Activated T-cell treated with anti-CD3 and anti-CD28 coated beads, Interleukin-2, amount 50 U/mL, for 72 hours (primary cell): ENCODE measurements around the gene MAML2. TPM values are rescaled to one million over a fixed set of nuclear protein-coding genes. Genes with fewer than 3 reads are reported as not detected.

Experiments
- ATAC-seq, 2 donors: fragments of 150-1000 bp; cut with Tn5 transposase; replicated peaks in 1 of 2; 2 replicates each; pipeline ENCODE4 v1.10.0; 2021; ENCODE audit warnings: moderate library complexity in 2 of 2, mild to moderate bottlenecking in 1 of 2
- DNase-seq, 2 donors: peaks; one replicate each; pipeline ENCODE4 v3.0.0; 2021 to 2022; ENCODE audit warnings: mixed read lengths in 1 of 2
- H3K27ac Mint-ChIP-seq: one replicate; pipeline ENCODE4 v1.8.0; 2022; ENCODE audit warnings: mild to moderate bottlenecking, moderate library complexity, mixed read lengths
- H3K27me3 Mint-ChIP-seq: one replicate; pipeline ENCODE4 v1.8.0; 2022; ENCODE audit warnings: low read depth, mixed read lengths
- H3K36me3 Mint-ChIP-seq, 2 donors: one replicate each; pipeline ENCODE4 v1.8.0; 2022; ENCODE audit warnings: mixed read lengths in 2 of 2, mild to moderate bottlenecking in 1 of 2; ENCODE audit not compliant: insufficient read depth in 2 of 2
- H3K4me1 Mint-ChIP-seq: one replicate; pipeline ENCODE4 v1.8.0; 2022; ENCODE audit warnings: low read depth, mixed read lengths
- H3K4me3 Mint-ChIP-seq, 2 donors: one replicate each; pipeline ENCODE4 v1.8.0; 2022; ENCODE audit warnings: mild to moderate bottlenecking in 2 of 2, mixed read lengths in 2 of 2, moderate library complexity in 2 of 2
- H3K9me3 Mint-ChIP-seq, 2 donors: one replicate each; pipeline ENCODE4 v1.8.0; 2022; ENCODE audit warnings: mixed read lengths in 2 of 2
- total RNA-seq, 2 donors: library from RNA; stranded (reverse); gene quantifications; one replicate each; pipeline ENCODE4 v1.2.3, GENCODE V29; 2022

The MAML2 gene
- total RNA-seq, 2 donors from 2014 or later, result 30.5 to 34.6 TPM

- H3K36me3 Mint-ChIP-seq, result peaks cover 2 to 4% of the 10 kb centered on the region in 2 donors
Measured at GRCh38 chr11:96246718-96247552, 96.1 kb downstream of the MAML2 start.

DNA sequence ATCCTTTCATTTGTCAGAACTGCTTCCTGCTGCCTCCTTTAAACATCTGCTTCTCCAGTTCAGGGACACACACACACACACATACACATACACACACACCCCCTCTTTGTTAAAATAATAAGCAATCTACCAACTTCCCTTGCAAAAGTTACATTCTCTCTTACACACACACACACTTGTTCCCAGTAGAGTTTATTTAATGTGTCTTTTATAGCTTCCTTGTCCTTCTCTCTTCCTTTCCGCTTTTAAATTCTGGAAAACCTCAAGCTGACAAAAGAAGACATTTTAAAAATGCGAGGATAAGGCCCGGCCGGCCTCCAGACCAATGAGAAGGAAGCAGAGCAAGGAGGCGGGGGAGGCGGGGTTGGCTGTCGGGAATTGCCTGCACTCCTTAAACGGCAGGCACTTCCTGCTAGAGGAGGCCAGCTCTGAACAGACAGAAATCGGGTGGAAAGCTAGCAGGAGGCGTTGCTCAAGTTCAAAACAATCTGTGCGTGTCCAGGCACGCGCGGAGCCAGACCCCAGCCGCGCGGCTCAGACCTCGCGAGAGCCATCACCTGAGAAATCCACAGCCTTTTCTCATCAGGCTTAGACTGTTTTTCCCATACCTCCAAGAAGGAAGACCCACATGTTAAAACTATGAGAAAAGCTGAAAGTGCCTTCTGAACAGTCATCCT lies 99.9 kb downstream of the MAML2 start:
- H3K36me3 Mint-ChIP-seq, result no peaks in the 10 kb centered on the region
- H3K27me3 Mint-ChIP-seq, result no peaks in the 10 kb centered on the region
- peak overlapping the region; percentile 88 to 91 for H3K4me3 Mint-ChIP-seq
- peak; percentile 66 to 68 for ATAC-seq
- DNase-seq, result peak; percentile 76 to 77
- no peaks in the 10 kb centered on the region for H3K9me3 Mint-ChIP-seq
- peak overlapping the region; percentile 97 for H3K27ac Mint-ChIP-seq
- peaks cover 66% of the 10 kb centered on the region for H3K4me1 Mint-ChIP-seq

More at GRCh38 chr11:96246718-96247552, 96.1 kb downstream of the MAML2 start:
- peak; percentile 74 to 78 for ATAC-seq
- Mint-ChIP-seq H3K4me1 (peaks cover 91% of the 10 kb centered on the region), H3K27me3 (no peaks in the 10 kb centered on the region), H3K27ac (peak overlapping the region; percentile 59), H3K9me3 (no peaks in the 10 kb centered on the region), H3K4me3 (peak overlapping the region; percentile 65 to 83)
- DNase-seq, result no peak

DNA sequence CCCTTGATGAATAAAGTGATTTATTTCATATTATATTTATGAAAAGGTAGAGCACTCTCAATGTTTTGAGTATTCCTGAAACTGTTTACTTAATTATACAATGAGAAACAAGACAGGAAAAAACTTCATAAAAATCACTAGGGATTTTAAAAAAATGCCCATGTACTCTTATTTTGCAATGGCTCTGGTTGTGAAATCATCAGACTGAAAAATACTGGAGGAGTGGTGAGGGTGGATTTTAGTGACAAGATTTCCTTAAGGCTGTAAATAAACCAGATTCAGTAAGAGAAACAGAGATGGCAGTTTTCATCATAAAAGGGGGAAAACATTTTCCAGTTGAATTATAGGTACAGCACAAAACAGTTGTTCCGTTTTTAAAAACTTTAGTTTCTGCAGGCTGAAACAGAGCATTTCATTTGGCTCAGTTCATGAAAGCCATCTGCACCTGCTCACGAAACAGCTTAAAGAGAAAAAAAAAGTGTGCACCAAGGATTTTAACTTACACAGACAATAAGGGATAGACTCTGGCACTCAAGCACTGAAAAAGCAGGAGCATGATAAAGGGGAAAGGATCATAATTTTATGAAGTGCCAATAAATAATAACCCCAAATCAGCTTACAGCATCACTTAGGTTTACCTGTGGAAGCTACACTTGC lies 100.7 kb downstream of the MAML2 start:
- H3K4me1 Mint-ChIP-seq, result peaks cover 58% of the 10 kb centered on the region
- H3K36me3 Mint-ChIP-seq, result no peaks in the 10 kb centered on the region
- ATAC-seq, result no peak
- no peak for DNase-seq
- no peaks in the 10 kb centered on the region for H3K9me3 Mint-ChIP-seq
- H3K4me3 Mint-ChIP-seq, result peak overlapping the region; percentile 88 to 91
- no peaks in the 10 kb centered on the region for H3K27me3 Mint-ChIP-seq
- H3K27ac Mint-ChIP-seq, result peak overlapping the region; percentile 85

GRCh38 chr11:96241331-96241841 lies 101.6 kb downstream of the MAML2 start:
- Mint-ChIP-seq H3K36me3 (no peaks in the 10 kb centered on the region), H3K4me3 (peak overlapping the region in 1 of 2 donors; percentile 63), H3K4me1 (peaks cover 49% of the 10 kb centered on the region), H3K9me3 (no peaks in the 10 kb centered on the region), H3K27me3 (no peaks in the 10 kb centered on the region), H3K27ac (peak overlapping the region; percentile 69)
- DNase-seq, result no peak
- ATAC-seq, result no peak

DNA sequence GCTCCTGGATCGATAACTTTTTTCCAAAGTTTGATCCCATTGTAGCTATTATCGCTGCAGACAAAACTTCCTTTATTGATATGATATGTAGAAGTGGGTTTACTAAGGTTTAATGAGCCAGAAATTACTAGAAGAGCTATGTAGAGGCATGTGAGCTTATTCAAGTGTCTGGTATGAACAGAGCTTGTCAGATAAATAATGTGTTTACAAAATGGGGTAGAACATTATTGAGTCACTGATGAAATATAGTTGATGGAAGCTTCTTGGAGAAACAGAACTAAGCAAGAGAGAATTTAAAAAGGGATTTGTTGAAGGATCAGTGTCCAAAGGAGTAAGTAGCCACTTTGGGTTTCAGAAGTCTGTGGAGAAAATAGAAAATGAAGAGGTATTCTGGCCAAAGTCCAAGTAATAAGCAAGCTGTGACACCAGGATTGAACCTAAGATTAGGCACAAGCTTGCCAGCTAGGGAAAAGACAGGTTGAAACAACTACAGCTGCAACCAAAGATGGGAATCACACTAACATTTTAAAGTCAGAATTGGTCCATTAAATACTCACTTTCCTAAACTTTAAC lies 104.3 kb downstream of the MAML2 start:
- no peak for DNase-seq
- Mint-ChIP-seq H3K27me3 (no peaks in the 10 kb centered on the region), H3K4me1 (peaks cover 47% of the 10 kb centered on the region), H3K4me3 (no peak overlapping the region), H3K36me3 (peaks cover 6% of the 10 kb centered on the region in 2 donors), H3K9me3 (peaks cover 0 to 1% of the 10 kb centered on the region in 2 donors), H3K27ac (no peak overlapping the region)
- no peak for ATAC-seq

DNA sequence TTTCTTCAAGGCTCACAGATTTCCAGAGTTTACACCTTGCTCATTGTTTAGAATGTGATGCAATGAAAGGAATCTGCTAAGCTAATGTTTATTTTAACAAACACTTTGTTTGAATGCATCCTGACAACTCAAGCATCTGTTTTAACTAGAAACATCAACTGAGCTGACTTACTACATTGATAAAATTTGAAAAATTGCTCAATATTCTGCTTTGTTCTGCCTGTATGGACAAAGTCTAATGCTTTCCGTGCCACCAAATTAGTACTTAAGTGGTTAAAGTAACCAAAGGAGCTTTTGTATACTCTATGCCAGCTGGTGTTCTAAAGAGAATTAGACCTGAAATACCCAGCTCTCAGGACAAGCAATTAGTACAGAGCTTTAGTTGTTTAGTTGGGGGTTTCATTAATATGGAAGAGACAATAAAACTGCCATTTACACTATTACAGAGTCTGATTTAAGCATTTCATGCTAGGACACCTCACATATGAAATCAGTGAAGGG lies 105.2 kb downstream of the MAML2 start:
- ATAC-seq (no peak), DNase-seq (no peak)
- H3K9me3 Mint-ChIP-seq, result peaks cover 0 to 1% of the 10 kb centered on the region in 2 donors
- peaks cover 7 to 9% of the 10 kb centered on the region in 2 donors for H3K36me3 Mint-ChIP-seq
- no peak overlapping the region for H3K4me3 Mint-ChIP-seq
- no peak overlapping the region for H3K27ac Mint-ChIP-seq
- peaks cover 45% of the 10 kb centered on the region for H3K4me1 Mint-ChIP-seq
- H3K27me3 Mint-ChIP-seq, result no peaks in the 10 kb centered on the region

DNA sequence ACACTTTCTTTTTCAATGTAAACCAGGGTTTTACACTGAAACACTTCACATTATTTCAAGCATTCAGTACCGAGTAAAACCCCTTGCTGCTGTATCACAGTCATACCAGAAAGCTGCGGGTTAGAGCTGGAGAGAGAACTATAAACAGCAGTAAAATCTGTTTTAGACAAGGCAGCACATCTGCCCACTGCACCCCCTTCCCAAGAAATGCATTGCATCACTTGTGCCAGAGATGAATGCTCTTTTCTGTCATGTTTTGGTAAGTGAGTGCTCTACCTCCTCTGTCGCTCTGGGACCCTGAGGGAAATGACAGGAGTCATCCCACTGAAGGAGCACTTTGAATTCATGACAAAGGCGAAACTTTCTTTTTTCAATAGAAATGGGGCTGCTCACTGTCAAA lies 107.2 kb downstream of the MAML2 start:
- Mint-ChIP-seq H3K4me1 (peaks cover 46% of the 10 kb centered on the region), H3K27me3 (no peaks in the 10 kb centered on the region), H3K4me3 (peak overlapping the region; percentile 75 to 91), H3K27ac (peak overlapping the region; percentile 100), H3K9me3 (peaks cover 0 to 1% of the 10 kb centered on the region in 2 donors), H3K36me3 (peaks cover 9% of the 10 kb centered on the region in 2 donors)
- ATAC-seq (peak; percentile 96 to 98), DNase-seq (peak; percentile 85 to 86)

- peak overlapping the region; percentile 75 to 91 for H3K4me3 Mint-ChIP-seq
- ATAC-seq, result peak in 1 of 2 donors; percentile 24
Measured at GRCh38 chr11:96234866-96235441, 108.0 kb downstream of the MAML2 start.

GRCh38 chr11:96232132-96232531 lies 110.9 kb downstream of the MAML2 start:
- ATAC-seq, result no peak
- Mint-ChIP-seq H3K27ac (no peak overlapping the region), H3K27me3 (no peaks in the 10 kb centered on the region), H3K4me1 (peaks cover 82% of the 10 kb centered on the region), H3K36me3 (peaks cover 9 to 12% of the 10 kb centered on the region in 2 donors), H3K4me3 (no peak overlapping the region), H3K9me3 (peaks cover 0 to 1% of the 10 kb centered on the region in 2 donors)
- DNase-seq, result no peak

More at GRCh38 chr11:96234866-96235441, 108.0 kb downstream of the MAML2 start:
- peaks cover 9% of the 10 kb centered on the region in 2 donors for H3K36me3 Mint-ChIP-seq
- no peak for DNase-seq
- H3K9me3 Mint-ChIP-seq, result peaks cover 0 to 1% of the 10 kb centered on the region in 2 donors
- H3K27me3 Mint-ChIP-seq, result no peaks in the 10 kb centered on the region
- peaks cover 54% of the 10 kb centered on the region for H3K4me1 Mint-ChIP-seq
- H3K27ac Mint-ChIP-seq, result peak overlapping the region; percentile 100

DNA sequence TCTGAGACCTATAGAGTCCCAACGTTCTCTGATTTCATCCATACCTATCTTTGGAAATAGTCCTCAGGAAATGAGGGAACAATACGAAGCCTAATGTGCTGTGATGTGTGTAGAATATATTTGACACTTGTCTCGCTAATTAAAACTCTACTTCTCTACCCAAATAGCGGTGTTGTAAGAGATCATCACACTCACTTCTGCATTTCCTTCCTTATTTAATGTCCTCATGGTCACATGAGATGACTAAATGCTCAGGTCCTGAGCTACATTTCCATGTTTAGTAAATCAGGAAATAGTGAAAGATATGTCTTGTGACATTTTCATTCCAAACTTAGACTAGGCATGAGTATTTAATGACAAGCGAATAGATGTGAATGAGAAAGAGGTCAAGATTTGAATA lies 112.3 kb downstream of the MAML2 start:
- Mint-ChIP-seq H3K36me3 (peaks cover 9 to 14% of the 10 kb centered on the region in 2 donors), H3K4me3 (peak overlapping the region in 1 of 2 donors; percentile 15), H3K27ac (no peak overlapping the region), H3K4me1 (peaks cover 92% of the 10 kb centered on the region), H3K27me3 (no peaks in the 10 kb centered on the region), H3K9me3 (peaks cover 0 to 1% of the 10 kb centered on the region in 2 donors)
- ATAC-seq (no peak), DNase-seq (no peak)

GRCh38 chr11:96229354-96229977 lies 113.5 kb downstream of the MAML2 start:
- no peak for DNase-seq
- Mint-ChIP-seq H3K27ac (peak overlapping the region; percentile 89), H3K4me3 (peak overlapping the region; percentile 58 to 68), H3K9me3 (peaks cover 0 to under 1% of the 10 kb centered on the region in 2 donors), H3K27me3 (no peaks in the 10 kb centered on the region), H3K36me3 (peaks cover 8 to 16% of the 10 kb centered on the region in 2 donors), H3K4me1 (peaks cover 92% of the 10 kb centered on the region)
- ATAC-seq, result peak; percentile 90
